H9 (cell line): ENCODE data around the gene RNASET2. TPM values are rescaled to one million over a fixed set of nuclear protein-coding genes. Genes with fewer than 3 reads are reported as not detected.
A peak's percentile ranks its signal among the peaks of the same experiment; 100 is the strongest.

ENCODE experiments used
- DNase-seq: peaks from one replicate; pipeline ENCODE4 v3.0.0-alpha.2; 2017
- H2AFZ ChIP-seq: one replicate; pipeline ENCODE4 v1.6.1; 2013; ENCODE audit warnings: mild to moderate bottlenecking, low read length, control low read depth, moderate library complexity
- H2AK5ac ChIP-seq: 2 replicates; pipeline ENCODE4 v1.6.1; 2013; ENCODE audit warnings: low read length, control low read depth, mixed read lengths; ENCODE audit not compliant: insufficient read length
- H2BK120ac ChIP-seq: one replicate; pipeline ENCODE4 v1.6.1; 2013; ENCODE audit warnings: low read depth, mild to moderate bottlenecking, low read length, control low read depth, inconsistent platforms; ENCODE audit not compliant: poor library complexity, severe bottlenecking
- H2BK12ac ChIP-seq: 2 replicates; pipeline ENCODE4 v1.6.1; 2013; ENCODE audit warnings: low read length, control low read depth, mixed read lengths, low read depth; ENCODE audit not compliant: insufficient read length
- H2BK15ac ChIP-seq: 2 replicates; pipeline ENCODE4 v1.6.1; 2013; ENCODE audit warnings: low read depth, low read length, control low read depth
- H2BK20ac ChIP-seq: one replicate; pipeline ENCODE4 v1.6.1; 2013; ENCODE audit warnings: low read depth, mild to moderate bottlenecking, low read length, control low read depth, inconsistent platforms; ENCODE audit not compliant: poor library complexity, severe bottlenecking
- H2BK5ac ChIP-seq: 2 replicates; pipeline ENCODE4 v1.6.1; 2013; ENCODE audit warnings: low read length, control low read depth, mixed read lengths; ENCODE audit not compliant: insufficient read length
- H3K14ac ChIP-seq: 2 replicates; pipeline ENCODE4 v1.6.1; 2013; ENCODE audit warnings: low read length, control low read depth; ENCODE audit not compliant: insufficient read depth
- H3K18ac ChIP-seq: 2 replicates; pipeline ENCODE4 v1.6.1; 2013; ENCODE audit warnings: low read depth, mild to moderate bottlenecking, mixed read lengths, low read length, control low read depth; ENCODE audit not compliant: insufficient read length
- H3K23ac ChIP-seq: 2 replicates; pipeline ENCODE4 v1.6.1; 2013; ENCODE audit warnings: low read length, control low read depth, mixed read lengths, low read depth; ENCODE audit not compliant: insufficient read length
- H3K23me2 ChIP-seq: 2 replicates; pipeline ENCODE4 v1.6.1; 2013; ENCODE audit warnings: low read depth, mild to moderate bottlenecking, mixed read lengths, low read length, control low read depth; ENCODE audit not compliant: insufficient read length, poor library complexity, severe bottlenecking
- H3K27ac ChIP-seq: 2 replicates; pipeline ENCODE4 v1.5.1; 2013; ENCODE audit warnings: low read length, control low read depth, mixed read lengths, low read depth; ENCODE audit not compliant: insufficient read length
- H3K27me3 ChIP-seq: 2 replicates; pipeline ENCODE4 v1.6.1; 2013; ENCODE audit warnings: low read length, control low read depth, inconsistent platforms; ENCODE audit not compliant: insufficient read depth
- H3K4ac ChIP-seq: 2 replicates; pipeline ENCODE4 v1.6.1; 2013; ENCODE audit warnings: low read depth, mild to moderate bottlenecking, control low read depth, inconsistent platforms, low read length, moderate library complexity
- H3K4me1 ChIP-seq: 2 replicates; pipeline ENCODE4 v1.6.1; 2013; ENCODE audit warnings: low read length, control low read depth, inconsistent platforms; ENCODE audit not compliant: insufficient read depth
- H3K4me2 ChIP-seq: 2 replicates; pipeline ENCODE4 v1.6.1; 2013; ENCODE audit warnings: low read length, control low read depth, mixed read lengths; ENCODE audit not compliant: insufficient read length, insufficient read depth
- H3K56ac ChIP-seq: 2 replicates; pipeline ENCODE4 v1.6.1; 2013; ENCODE audit warnings: low read depth, mild to moderate bottlenecking, mixed read lengths, low read length, control low read depth; ENCODE audit not compliant: insufficient read length
- H3K79me1 ChIP-seq: 2 replicates; pipeline ENCODE4 v1.6.1; 2013; ENCODE audit warnings: low read depth, mild to moderate bottlenecking, moderate library complexity, low read length, control low read depth, inconsistent platforms; ENCODE audit not compliant: insufficient read depth, poor library complexity, severe bottlenecking
- H3K79me2 ChIP-seq: 2 replicates; pipeline ENCODE4 v1.6.1; 2013; ENCODE audit warnings: low read length, control low read depth, inconsistent platforms; ENCODE audit not compliant: insufficient read depth
- H3K9ac ChIP-seq: 2 replicates; pipeline ENCODE4 v1.6.1; 2013; ENCODE audit warnings: low read length, control low read depth, mixed read lengths; ENCODE audit not compliant: insufficient read length; ENCODE audit errors: extremely low read depth
- H3K9me3 ChIP-seq: one replicate; pipeline ENCODE4 v1.6.1; 2013; ENCODE audit warnings: low read depth, low read length, inconsistent platforms; ENCODE audit not compliant: control insufficient read depth
- H3T11ph ChIP-seq: one replicate; pipeline ENCODE4 v1.6.1; 2013; ENCODE audit warnings: mild to moderate bottlenecking, low read length, control low read depth, inconsistent platforms
- H4K20me1 ChIP-seq: one replicate; pipeline ENCODE4 v1.6.1; 2013; ENCODE audit not compliant: control insufficient read depth, insufficient read length, insufficient read depth
- H4K5ac ChIP-seq: 2 replicates; pipeline ENCODE4 v1.6.1; 2013; ENCODE audit warnings: low read depth, mild to moderate bottlenecking, mixed read lengths, low read length, control low read depth; ENCODE audit not compliant: insufficient read length
- H4K8ac ChIP-seq: replicated peaks from 2 replicates; pipeline ENCODE4 v1.6.1; 2013; ENCODE audit warnings: low read length, control low read depth, mixed read lengths, low read depth; ENCODE audit not compliant: insufficient read length
- H4K91ac ChIP-seq: 2 replicates; pipeline ENCODE4 v1.6.1; 2013; ENCODE audit warnings: low read depth, mild to moderate bottlenecking, moderate library complexity, mixed read lengths, low read length, control low read depth; ENCODE audit not compliant: insufficient read length
- H3K27ac Mint-ChIP-seq, 3 experiments: 2 replicates in 2 of 3; 3 replicates in 1 of 3; pipeline ENCODE4 v1.8.0; 2020 to 2021; ENCODE audit warnings: mixed read lengths in 3 of 3, mild to moderate bottlenecking in 1 of 3, moderate library complexity in 1 of 3
- H3K27me3 Mint-ChIP-seq: 2 replicates; pipeline ENCODE4 v1.8.0; 2021; ENCODE audit warnings: low read depth, mild to moderate bottlenecking, moderate library complexity, mixed read lengths
- H3K36me3 Mint-ChIP-seq, 3 experiments: 2 replicates in 2 of 3; 3 replicates in 1 of 3; pipeline ENCODE4 v1.8.0; 2020 to 2021; ENCODE audit warnings: low read depth in 3 of 3, mixed read lengths in 3 of 3; ENCODE audit not compliant: insufficient read depth in 1 of 3
- H3K4me1 Mint-ChIP-seq, 2 experiments: 2 replicates each; pipeline ENCODE4 v1.8.0; 2020; ENCODE audit warnings: mixed read lengths in 2 of 2
- H3K4me3 Mint-ChIP-seq, 2 experiments: 2 replicates in 1 of 2; 3 replicates in 1 of 2; pipeline ENCODE4 v1.8.0; 2020 to 2021; ENCODE audit warnings: mild to moderate bottlenecking in 2 of 2, mixed read lengths in 2 of 2, moderate library complexity in 1 of 2
- H3K9me3 Mint-ChIP-seq, 2 experiments: 2 replicates in 1 of 2; 3 replicates in 1 of 2; pipeline ENCODE4 v1.8.0; 2020; ENCODE audit warnings: mild to moderate bottlenecking in 2 of 2, mixed read lengths in 2 of 2, moderate library complexity in 1 of 2
- WGBS: extraction: QIAGEN DNeasy Blood & Tissue Kit; methylation state at CpG from one replicate; pipeline ENCODE4 v1.1.7; 2013; ENCODE audit warnings: missing lambda C conversion rate, low lambda C conversion rate, mixed read lengths; ENCODE audit not compliant: insufficient read length; ENCODE audit errors: extremely low coverage; 5-methylcytosine and 5-hydroxymethylcytosine counted together
- total RNA-seq: library from RNA; stranded (reverse); gene quantifications from 2 replicates; pipeline ENCODE4 v1.2.1, GENCODE V29; 2021
- TF ChIP-seq, protein P1 (sequence below): fragments of 200-600 bp; sonication (generic); conservative IDR thresholded peaks from 3 replicates; pipeline ENCODE4 v1.8.0; 2021; ENCODE audit warnings: antibody characterized with exemption, mild to moderate bottlenecking

Gene RNASET2
- total RNA-seq, 1 experiment from 2014 or later = 28.2 TPM

DNA sequence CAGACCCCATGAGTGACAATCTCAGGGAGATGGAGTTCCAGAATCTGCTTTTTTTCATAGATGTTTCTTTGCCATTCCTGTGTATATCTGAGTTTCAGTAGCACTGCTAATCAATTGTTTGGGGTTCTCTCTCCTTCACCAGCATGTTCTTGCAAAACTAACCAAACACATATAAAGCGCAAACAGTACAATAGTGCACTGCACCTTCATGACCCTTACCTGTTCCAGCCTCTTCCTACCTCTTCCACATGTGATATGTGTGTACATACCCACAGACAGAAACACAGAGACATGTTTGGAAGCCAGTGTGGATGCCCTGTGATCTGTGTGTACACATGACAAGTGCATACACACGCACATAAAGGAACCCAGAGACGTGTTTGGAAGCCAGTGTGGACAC lies 41.0 kb upstream of the RNASET2 start:
- no peak overlapping the region for H2BK120ac ChIP-seq
- Mint-ChIP-seq H3K9me3 (peaks cover under 1 to 2% of the 10 kb centered on the region in 2 experiments; a peak in 2 of 5 replicates), H3K4me3 (peak overlapping the region; percentile 81 to 85), H3K27me3 (no peaks in the 10 kb centered on the region), H3K36me3 (peaks cover 20 to 43% (median 37%) of the 10 kb centered on the region in 3 experiments), H3K4me1 (peaks cover 21 to 26% of the 10 kb centered on the region in 2 experiments), H3K27ac (no peak overlapping the region; a peak in 1 of 7 replicates)
- H3K14ac ChIP-seq = no peak overlapping the region
- H3K23me2 ChIP-seq = peaks cover 8% of the 10 kb centered on the region
- no peak overlapping the region for H4K91ac ChIP-seq
- peaks cover 13% of the 10 kb centered on the region; the same call in 1 of the 2 replicates for H3K79me2 ChIP-seq
- H3K4me2 ChIP-seq = peak overlapping the region; percentile 29
- H3K27me3 ChIP-seq = no peaks in the 10 kb centered on the region
- no peak overlapping the region for H2BK12ac ChIP-seq
- H2AK5ac ChIP-seq = no peak overlapping the region
- no peak overlapping the region for H4K8ac ChIP-seq
- no peak overlapping the region for H2BK5ac ChIP-seq
- no peak overlapping the region for H2AFZ ChIP-seq
- peaks cover 4% of the 10 kb centered on the region; the same call in 1 of the 2 replicates for H3K4me1 ChIP-seq
- H3K18ac ChIP-seq = no peak overlapping the region
- no peaks in the 10 kb centered on the region for H4K20me1 ChIP-seq
- H3K23ac ChIP-seq = no peak overlapping the region
- H2BK15ac ChIP-seq = no peak overlapping the region
- H3T11ph ChIP-seq = no peak overlapping the region
- no peak overlapping the region for H3K56ac ChIP-seq
- no CpG with 5 or more reads among the region's 3 CpGs for WGBS
- no peak for DNase-seq
- no peak overlapping the region for H3K27ac ChIP-seq
- H2BK20ac ChIP-seq = no peak overlapping the region
- no peaks in the 10 kb centered on the region for H3K9me3 ChIP-seq
- peaks cover 9% of the 10 kb centered on the region for H3K79me1 ChIP-seq
- no peak overlapping the region for H3K4ac ChIP-seq
- TF ChIP-seq, protein P1, sequence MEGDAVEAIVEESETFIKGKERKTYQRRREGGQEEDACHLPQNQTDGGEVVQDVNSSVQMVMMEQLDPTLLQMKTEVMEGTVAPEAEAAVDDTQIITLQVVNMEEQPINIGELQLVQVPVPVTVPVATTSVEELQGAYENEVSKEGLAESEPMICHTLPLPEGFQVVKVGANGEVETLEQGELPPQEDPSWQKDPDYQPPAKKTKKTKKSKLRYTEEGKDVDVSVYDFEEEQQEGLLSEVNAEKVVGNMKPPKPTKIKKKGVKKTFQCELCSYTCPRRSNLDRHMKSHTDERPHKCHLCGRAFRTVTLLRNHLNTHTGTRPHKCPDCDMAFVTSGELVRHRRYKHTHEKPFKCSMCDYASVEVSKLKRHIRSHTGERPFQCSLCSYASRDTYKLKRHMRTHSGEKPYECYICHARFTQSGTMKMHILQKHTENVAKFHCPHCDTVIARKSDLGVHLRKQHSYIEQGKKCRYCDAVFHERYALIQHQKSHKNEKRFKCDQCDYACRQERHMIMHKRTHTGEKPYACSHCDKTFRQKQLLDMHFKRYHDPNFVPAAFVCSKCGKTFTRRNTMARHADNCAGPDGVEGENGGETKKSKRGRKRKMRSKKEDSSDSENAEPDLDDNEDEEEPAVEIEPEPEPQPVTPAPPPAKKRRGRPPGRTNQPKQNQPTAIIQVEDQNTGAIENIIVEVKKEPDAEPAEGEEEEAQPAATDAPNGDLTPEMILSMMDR = no peak
- H4K5ac ChIP-seq = no peak overlapping the region
- no peak overlapping the region for H3K9ac ChIP-seq
